T47D (cell line): ENCODE data around the gene HAGH.
A peak's percentile ranks its signal among the peaks of the same experiment; 100 is the strongest.
"Not testable (repeated sequence)": the region's sequence is repeated elsewhere in the genome, so short reads cannot be mapped to it uniquely, and the experiment has no call there.

Experiments
- DNase-seq, 2 experiments: peaks; one replicate each; pipeline versions ENCODE4 v3.0.0 to v3.0.0-alpha.2; 2011 to 2012; ENCODE audit warnings: low read depth in 1 of 2, low spot score in 1 of 2
- JUND ChIP-seq: IDR thresholded peaks from 2 replicates; pipeline ENCODE4 v1.6.1; 2012; ENCODE audit warnings: low read depth
- in situ Hi-C: cut with HindIII; loops from 2 replicates; pipeline ENCODE4 v1.10.0; 2016; ENCODE audit warnings: low sequenced_read_pairs, low pct_unique_long_range_greater_than_20kb

HAGH gene

GRCh38 chr16:1816396-1817275 lies 10.0 kb downstream of the HAGH start:
- in situ Hi-C loops: no loop called here
- no peak for DNase-seq
- no peak for TF ChIP-seq JUND

GRCh38 chr16:1815461-1815860 lies 11.2 kb downstream of the HAGH start:
- no peak for TF ChIP-seq JUND
- in situ Hi-C loops: no loop called here
- DNase-seq: no peak

GRCh38 chr16:1812732-1813163 lies 13.9 kb downstream of the HAGH start:
- DNase-seq: peak; percentile 74 to 88
- in situ Hi-C loops: no loop called here
- no peak for TF ChIP-seq JUND

GRCh38 chr16:1810536-1810935 lies 16.1 kb downstream of the HAGH start:
- no peak for DNase-seq
- in situ Hi-C loops: no loop called here

DNA sequence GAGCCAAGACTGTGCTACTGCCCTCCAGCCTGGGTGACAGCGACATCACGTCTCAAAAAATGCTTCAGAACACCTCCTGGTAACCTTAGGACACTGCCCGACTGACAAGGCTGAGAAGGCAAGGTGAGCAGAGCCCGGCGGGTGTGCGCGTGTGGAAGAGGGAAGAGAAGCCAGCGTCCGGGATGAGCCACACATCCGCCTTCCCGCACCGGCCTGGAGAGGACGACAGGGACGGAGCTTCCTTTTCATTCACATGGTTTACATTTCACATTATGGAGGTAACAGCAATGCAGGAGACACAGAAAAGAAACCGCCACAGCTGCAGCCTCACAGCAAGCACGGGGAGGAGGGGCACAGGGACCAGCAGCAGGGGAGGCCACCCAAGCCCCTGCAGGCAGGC lies 16.5 kb downstream of the HAGH start:
- no peak for DNase-seq
- TF ChIP-seq JUND: no peak
- in situ Hi-C loops: no loop called here

More at GRCh38 chr16:1810536-1810935, 16.1 kb downstream of the HAGH start:
- TF ChIP-seq JUND: no peak

- in situ Hi-C loops: no loop called here
- DNase-seq: no peak
- no peak for TF ChIP-seq JUND
Observed at GRCh38 chr16:1809281-1809801, 17.3 kb downstream of the HAGH start.

GRCh38 chr16:1808691-1809090 lies 17.9 kb downstream of the HAGH start:
- DNase-seq: no peak
- no peak for TF ChIP-seq JUND
- in situ Hi-C loops: no loop called here

GRCh38 chr16:1807626-1808025 lies 19.0 kb downstream of the HAGH start:
- no peak for TF ChIP-seq JUND
- in situ Hi-C loops: no loop called here
- DNase-seq: no peak

DNA sequence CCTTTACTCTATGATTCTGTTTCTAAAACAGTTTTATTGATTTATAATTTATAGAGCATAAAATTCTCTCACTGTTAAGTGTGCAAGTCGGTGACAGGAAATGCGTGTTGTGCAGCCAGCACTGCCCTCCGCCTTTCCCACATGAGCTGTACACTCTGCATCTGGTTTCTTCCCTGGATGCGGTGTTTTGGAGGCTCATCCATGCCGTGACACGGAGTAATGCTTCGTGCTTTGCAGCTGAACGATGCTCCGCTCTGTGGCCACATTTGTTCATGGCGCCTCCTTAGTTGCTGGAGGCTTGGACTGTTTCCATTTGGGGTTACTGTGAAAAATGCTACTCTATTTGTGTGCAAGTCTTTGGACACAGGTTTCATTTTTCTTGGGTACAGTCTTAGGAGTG lies 25.9 kb downstream of the HAGH start:
- DNase-seq: no peak
- in situ Hi-C loops: no loop called here
- no peak for TF ChIP-seq JUND

- in situ Hi-C loops, DNase-seq: not testable (repeated sequence)
Observed at GRCh38 chr16:1799263-1799662, 27.4 kb downstream of the HAGH start.

GRCh38 chr16:1794908-1795666 lies 31.5 kb downstream of the HAGH start:
- DNase-seq: no peak
- in situ Hi-C loops: no loop called here
- TF ChIP-seq JUND: no peak

GRCh38 chr16:1794221-1794871 lies 32.3 kb downstream of the HAGH start:
- TF ChIP-seq JUND: no peak
- in situ Hi-C loops: no loop called here
- peak; percentile 58 to 72 for DNase-seq

DNA sequence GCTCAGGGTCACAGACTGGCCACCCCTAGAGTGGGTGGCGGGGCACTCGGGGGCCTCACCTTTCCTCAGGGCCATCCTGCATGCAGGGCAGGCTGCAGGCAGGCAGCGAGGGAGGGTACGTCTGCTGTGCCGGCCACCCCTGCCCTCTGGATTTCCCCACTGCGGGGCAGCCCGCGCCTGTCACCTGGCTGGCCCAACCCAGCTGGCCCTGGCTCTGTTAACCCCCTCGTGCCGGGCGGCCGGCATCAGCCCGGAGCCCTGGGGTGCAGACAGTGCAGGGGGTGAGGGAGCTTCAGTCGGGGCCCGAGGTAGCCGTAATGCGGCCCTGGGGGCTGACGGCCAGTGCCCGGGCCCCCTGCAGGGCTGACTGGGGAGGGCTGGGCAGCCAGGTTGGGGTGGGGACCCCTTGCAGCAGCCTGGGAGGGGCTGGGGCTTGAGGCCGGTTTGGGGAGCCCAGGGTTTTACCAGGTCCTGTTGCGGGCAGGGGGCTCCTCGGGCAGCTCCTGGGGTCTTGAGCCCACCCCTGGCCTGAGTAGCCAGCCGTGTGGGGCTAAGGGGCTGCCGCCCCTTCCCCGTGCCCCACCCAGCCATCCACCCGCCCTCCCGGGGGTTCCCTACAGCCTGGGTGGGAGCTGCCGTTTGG lies 32.9 kb downstream of the HAGH start, which contains the start of gene IGFALS:
Gene IGFALS, minus strand, starts transcription at position 128 of the 643 bp plus-strand sequence. Its CDS starts 53 bp downstream, at position 75.
- TF ChIP-seq JUND: no peak
- in situ Hi-C loops: no loop called here
- DNase-seq: no peak
